ENCODE data around the gene SLC35C1. TPM values are rescaled to one million over a fixed set of nuclear protein-coding genes. Genes with fewer than 3 reads are reported as not detected.
A peak's percentile ranks its signal among the peaks of the same experiment; 100 is the strongest.

Gene SLC35C1
- polyA plus RNA-seq (ENCODE audit: insufficient read length in 12 of 12), result 1 to 10 TPM in 11 of 12 donors, not detected in 1; 5.8 to 9.8 (median 7.7) TPM
- long read RNA-seq, donor 1, full-length matches to known transcripts, result 7 of 31 reads
- long read RNA-seq, donor 1, partial matches to known transcripts, result 24 of 31 reads
- long read RNA-seq, donor 1, other reads (novel, unspliced or antisense), result 0 of 31 reads
- long read RNA-seq, donor 2, full-length matches to known transcripts, result 3 of 3 reads
- long read RNA-seq, donor 2, partial matches to known transcripts, result 0 of 3 reads
- long read RNA-seq, donor 2, other reads (novel, unspliced or antisense), result 0 of 3 reads
- long read RNA-seq, donor 3, full-length matches to known transcripts, result 3 of 3 reads
- long read RNA-seq, donor 3, partial matches to known transcripts, result 0 of 3 reads
- long read RNA-seq, donor 3, other reads (novel, unspliced or antisense), result 0 of 3 reads
- long read RNA-seq, donor 4, full-length matches to known transcripts, result 3 of 3 reads
- long read RNA-seq, donor 4, partial matches to known transcripts, result 0 of 3 reads
- long read RNA-seq, donor 4, other reads (novel, unspliced or antisense), result 0 of 3 reads
- long read RNA-seq, donor 5, result 0 reads
- long read RNA-seq, donor 6, full-length matches to known transcripts, result 2 of 2 reads
- long read RNA-seq, donor 6, partial matches to known transcripts, result 0 of 2 reads
- long read RNA-seq, donor 6, other reads (novel, unspliced or antisense), result 0 of 2 reads
- long read RNA-seq, donor 7, result 0 reads
- long read RNA-seq, donor 8, full-length matches to known transcripts, result 2 of 8 reads
- long read RNA-seq, donor 8, partial matches to known transcripts, result 6 of 8 reads
- long read RNA-seq, donor 8, other reads (novel, unspliced or antisense), result 0 of 8 reads
- long read RNA-seq, donor 9, full-length matches to known transcripts, result 5 of 12 reads
- long read RNA-seq, donor 9, partial matches to known transcripts, result 7 of 12 reads
- long read RNA-seq, donor 9, other reads (novel, unspliced or antisense), result 0 of 12 reads
- long read RNA-seq, donor 10, full-length matches to known transcripts, result 8 of 8 reads
- long read RNA-seq, donor 10, partial matches to known transcripts, result 0 of 8 reads
- long read RNA-seq, donor 10, other reads (novel, unspliced or antisense), result 0 of 8 reads
- long read RNA-seq, donor 11, full-length matches to known transcripts, result 3 of 3 reads
- long read RNA-seq, donor 11, partial matches to known transcripts, result 0 of 3 reads
- long read RNA-seq, donor 11, other reads (novel, unspliced or antisense), result 0 of 3 reads

DNA sequence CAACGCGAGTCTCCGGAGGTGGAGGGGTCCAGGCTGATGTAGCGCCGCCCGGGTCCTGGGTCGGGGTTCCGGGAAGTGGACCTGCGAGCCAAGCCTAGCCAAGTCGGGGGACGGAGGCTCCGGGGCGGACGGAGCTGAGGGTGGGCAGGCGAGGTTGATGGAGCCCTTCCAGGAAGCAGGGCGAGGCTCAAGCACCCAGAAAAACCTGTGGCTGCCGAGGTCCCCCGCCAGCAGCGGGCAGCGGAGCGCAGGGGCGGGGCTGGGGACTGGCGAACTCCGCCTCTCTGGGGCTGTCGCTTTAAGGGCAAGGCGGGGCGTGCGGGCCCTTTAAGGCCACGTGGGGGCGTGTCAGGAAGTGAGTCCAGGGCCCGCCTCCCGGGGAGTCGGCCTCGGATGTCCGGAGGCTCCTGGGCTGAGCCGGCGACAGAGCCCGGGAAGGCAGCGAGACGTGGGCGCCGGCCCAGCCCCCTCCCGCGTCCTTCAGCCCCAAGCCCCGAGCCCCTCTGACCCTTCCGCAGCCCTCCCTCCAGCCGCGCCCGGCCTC, at the start of gene SLC35C1:
TSS of gene SLC35C1 (plus strand) at position 389 of the 544 bp plus-strand sequence. CDS start 653 bp downstream, outside the sequence.
- peak; percentile 95 for DNase-seq

DNA sequence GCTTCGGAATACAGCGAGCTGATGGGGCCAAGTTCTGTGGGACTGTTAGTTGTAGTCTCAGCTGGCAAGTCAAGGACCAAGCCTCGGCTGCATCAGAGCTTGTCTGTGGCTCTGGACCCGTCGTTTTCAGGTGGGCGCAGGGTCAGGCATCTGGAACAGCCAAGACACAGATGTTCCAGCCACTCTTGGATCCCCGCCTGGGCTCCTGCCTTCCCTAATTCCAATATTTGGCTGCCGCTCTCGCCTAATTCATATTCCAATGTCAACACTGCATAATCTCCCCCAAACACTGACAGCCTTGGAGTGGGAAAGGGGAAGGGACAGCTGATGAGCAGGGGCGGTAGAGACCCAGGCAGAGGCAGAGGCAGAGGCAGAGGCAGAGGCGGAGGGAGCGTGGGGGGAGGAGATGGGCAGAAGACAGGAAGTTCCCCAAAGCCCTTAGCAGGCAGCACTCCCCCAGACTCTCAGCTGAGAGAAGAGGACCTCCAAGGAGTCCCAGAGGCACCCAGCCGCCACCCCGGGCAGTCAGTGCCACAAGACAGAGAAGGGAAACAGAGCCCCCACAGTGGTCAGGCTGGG, 49.6 kb upstream of the SLC35C1 start:
- DNase-seq, result peak; percentile 17

DNA sequence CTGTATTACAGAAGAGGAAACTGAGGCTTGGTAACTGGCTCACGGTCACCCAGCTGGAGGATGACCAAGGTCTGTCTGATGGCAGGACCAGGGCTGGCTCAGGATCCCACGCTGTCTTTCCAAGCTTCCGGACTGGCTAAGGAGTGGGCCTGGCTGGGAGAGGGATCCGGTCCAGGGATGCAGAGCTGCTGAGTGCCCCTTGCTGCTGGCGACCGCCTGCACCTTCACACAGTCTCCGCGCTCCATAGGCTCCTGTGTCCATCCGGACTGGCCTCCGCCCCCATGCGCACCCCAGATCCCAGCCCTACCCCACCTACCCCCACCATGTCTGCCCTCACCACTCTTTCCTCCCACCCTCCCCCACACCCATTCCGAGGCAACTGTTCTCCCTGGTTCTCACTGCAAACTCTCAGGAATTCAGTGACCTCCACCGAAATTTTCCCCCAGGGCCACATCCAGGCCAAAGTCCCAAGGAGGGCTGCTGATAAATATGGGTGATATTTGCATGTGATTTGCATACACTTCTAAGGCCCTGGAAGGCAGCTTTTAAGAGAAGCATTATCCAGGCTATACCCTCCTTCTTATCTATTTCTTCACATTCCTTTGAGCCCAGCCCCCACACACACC, 48.5 kb upstream of the SLC35C1 start:
- DNase-seq, result no peak

DNA sequence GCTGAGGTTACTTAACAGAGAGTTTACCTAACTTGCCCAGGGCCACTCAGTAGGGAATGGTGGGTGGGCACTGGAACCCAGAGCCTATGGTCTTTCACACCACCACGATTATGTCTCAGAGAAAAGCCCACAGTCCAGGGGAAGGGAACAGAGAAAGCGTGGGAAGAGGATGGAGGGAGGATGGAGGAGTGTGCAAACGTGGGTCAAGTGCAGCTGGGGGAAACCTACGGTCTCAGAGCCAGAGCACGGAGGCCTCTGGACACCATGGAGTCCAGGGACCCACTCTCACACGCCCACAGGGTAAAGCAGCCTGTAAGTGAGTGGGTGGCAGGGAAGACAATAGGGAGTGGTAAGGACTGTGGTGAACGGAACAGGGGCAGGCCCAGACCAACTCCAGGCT, 47.3 kb upstream of the SLC35C1 start:
- DNase-seq, result no peak

DNA sequence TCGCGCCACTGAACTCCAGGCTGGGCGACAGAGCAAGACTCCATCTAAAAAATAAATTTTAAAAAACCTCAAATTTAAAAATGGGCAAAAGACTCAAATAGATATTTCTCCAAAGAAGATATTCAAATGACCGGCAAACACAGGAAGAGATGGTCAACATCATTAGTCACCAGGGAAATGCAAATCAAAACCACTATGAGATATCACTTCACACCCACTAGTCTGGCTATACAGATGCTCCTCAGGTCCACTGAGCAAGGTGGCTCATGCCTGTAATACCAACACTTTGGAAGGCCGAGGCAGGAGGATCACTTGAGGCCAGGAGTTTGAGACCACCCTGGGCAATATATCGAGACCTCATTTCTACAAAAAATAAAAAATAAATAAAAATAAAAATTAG, 43.3 kb upstream of the SLC35C1 start:
- no peak for DNase-seq

DNA sequence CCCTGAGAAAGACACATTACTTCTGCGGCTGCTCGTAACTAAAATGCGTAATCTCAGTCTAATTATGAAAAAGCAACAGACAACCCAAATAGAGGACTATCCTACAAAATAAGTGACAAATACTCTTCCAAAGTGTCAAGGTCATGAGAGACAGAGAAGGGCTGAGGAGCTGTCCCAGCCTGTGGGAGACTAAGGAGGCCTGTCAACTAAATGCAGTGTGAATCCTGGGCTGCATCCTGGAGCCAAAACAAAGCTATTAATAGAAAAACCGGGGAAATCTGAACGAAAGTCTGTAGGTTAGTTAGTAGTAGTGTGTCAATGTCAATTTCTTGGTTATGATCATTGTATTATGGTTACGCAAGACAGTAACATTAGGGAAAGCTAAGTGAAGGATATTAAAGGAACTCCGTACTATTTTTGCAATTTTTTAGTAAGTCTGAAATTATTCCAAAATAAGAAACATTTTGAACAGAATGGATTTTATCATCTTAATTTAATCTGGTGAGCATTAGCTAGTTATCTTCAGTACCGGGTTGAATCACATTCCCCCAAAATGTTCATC, 39.8 kb upstream of the SLC35C1 start:
- DNase-seq, result no peak

DNA sequence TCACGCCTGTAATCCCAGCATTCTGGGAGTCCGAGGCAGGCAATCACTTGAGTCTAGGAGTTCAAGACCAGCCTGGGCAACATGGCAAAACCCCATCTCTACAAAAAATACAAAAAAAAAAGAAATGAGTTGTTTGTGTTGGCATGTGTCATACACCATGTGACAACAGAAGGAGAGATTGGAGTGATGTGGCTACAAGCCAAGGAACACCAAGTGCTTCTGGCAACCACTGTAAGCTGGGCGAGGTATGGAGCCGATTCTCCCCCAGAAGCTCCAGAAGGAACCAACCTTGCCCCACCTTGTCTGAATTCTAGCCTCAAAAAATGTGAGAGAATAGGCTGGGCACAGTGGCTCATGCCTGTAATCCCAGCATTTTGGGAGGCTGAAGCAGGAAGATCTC, 39.1 kb upstream of the SLC35C1 start:
- no peak for DNase-seq

DNA sequence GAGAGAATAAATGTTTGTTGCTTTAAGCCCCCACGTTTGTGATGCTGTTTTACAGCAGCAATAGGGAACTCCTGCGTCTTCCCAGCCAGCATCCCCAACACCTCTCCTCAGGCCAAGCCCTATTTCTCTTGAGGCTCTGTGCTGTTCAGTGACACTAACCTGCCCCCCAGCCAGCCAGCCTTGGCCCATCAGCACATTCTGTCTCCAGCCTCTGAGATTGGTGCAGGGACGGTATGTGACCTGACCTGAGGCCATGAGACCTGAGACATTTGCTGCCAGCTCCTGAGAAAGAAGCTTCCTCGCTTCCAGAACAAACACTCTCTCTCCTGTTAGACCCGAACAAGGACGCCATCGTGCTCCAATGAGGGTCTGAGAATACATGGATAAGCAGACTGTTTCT, 38.5 kb upstream of the SLC35C1 start:
- DNase-seq, result no peak

DNA sequence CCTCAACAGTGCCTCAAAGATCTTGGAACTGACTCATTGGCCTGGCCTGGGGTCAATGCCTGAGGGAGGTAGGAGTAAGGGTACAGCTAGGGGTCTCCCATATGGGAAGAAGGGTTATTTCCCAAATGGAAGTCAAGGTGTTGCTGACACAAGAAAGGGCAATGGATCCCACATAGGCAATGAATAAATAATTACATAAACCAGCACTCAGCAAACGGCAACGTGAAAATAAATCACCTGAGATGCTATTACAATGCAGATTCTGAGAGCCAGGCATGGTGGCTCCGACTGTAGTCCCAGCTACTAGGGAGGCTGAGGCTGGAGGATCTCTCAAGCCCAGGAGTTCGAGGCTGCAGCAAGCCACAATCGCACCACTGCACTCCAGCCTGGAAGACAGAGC, 36.5 kb upstream of the SLC35C1 start:
- no peak for DNase-seq

DNA sequence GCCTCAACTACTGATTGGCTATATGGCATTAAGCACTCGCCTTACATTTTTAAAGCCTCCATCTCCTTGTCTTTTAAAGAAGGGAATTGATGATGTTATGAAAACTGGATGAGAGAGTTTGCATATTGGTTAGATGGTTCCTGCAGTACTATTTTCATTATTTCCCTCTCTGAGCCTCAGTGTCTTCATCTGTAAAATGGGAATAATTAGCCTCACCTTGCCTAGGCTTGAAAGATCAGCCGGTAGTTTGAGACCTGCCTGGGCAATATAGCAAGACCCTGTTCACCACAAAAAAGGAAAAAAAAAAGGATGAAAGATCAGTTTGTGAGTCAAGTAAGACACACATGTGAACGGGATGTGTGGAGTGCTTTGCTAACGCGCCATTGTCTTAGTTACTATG, 35.0 kb upstream of the SLC35C1 start:
- DNase-seq, result no peak

DNA sequence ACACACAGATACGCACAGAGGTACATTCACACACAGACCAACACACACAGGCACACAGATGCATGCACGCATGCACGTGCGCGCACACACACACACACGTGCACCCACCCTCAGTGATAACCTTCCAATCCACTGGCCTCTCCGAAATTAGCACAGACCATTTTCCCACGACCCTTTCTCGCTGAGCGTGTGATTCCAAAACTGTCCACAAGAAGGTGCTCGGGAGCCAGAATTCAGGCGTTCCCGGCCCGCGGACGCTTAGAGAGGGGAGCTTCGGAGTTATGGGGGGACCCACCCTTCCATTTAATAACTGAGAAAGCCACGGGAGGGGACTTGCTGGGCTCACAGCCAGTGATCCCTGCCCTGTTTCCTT, 33.8 kb upstream of the SLC35C1 start:
- peak; percentile 69 for DNase-seq

DNA sequence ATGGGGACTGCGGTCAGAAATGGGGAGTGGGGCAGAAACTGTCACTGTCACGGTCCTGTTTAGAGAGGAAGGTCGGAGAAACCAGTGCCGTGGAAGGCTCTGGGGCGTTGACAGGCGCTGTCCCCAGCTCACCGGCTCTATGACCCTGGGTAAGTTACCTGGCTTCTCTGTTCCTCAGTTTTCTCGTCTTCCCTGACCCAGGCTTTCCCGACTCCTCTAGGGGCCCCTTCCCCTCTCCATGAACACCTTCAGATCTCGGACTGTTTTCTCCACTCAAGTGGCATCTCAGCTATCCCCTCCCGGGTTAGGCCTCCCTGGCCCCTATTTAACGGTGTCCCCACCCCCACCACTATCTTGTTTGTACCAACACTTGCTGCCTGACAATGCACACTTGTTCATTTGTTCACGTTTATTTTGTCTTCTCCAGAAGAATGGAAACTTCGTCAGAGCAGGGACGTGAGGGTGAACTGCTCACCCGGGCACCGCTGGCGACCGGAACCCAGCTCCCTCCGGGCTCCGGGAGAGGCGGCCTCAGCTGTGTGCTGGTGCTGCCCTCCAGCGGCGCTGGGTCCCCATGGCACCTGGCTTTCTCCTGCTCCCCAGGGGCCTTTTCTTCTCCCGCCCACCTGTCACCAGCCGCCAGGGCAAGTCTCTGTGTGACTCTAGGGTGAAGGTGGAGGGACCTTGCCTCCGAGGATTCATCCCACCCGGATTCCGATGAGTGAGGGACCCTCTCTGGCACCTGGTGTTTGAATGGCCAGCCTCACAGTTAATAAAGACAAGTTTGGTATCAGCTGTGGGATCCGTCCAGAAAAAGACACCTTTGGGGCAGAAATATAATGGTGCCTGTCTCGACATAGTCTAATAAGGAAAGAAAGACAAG, 33.1 kb upstream of the SLC35C1 start:
- DNase-seq, result peak; percentile 68

DNA sequence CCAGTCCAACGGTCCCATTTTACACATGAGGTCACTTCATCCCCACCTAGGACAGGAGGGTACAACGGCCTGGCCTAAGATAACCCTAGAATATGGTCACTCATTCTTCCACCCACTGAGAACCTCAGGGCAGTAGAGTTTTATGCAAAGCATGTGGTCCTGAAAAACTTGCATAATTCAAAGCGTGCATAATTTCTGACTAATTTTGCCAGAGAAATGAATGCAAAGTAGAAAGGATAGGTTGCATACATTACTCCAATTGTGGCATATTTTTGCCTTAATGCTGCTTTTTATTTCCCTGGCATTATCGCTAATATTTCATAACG, 32.5 kb upstream of the SLC35C1 start:
- DNase-seq, result no peak

DNA sequence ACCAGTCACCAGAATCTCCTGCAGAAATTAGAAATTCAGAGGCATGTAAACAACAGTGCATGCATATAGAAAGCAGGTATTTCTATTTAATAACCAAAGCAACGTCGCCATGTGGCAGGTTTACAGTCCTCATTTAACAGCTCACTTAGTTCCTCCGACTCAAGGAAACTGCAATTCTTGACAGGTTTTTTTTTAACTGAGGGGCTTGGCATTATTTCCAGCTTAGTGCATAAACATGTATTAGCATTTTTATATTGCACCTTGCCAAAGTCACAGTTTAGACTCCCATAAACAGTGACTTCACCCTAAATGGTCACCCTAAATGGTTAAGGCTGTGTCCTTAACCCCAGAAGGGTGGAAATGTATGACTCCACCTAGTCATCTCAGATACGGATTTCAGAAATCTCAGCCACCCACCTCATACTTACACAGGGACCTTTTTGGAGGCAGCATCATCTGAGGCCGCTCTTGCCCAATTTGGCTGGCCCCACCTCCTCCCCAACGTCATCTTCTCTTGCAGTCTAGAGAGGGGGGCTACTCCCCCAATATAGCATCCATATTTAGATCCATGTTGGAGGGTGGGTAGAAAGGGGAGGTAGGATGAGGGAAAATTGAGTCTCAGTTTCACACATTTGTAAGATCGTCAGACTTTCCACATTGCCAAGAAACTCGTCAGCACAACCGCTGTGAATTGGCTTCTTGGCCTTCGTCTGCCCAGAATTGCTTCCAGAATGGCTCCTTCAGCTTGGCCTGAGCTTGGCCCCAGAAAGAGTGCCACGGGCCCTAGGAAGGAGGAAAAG, 31.8 kb upstream of the SLC35C1 start:
- DNase-seq, result no peak

DNA sequence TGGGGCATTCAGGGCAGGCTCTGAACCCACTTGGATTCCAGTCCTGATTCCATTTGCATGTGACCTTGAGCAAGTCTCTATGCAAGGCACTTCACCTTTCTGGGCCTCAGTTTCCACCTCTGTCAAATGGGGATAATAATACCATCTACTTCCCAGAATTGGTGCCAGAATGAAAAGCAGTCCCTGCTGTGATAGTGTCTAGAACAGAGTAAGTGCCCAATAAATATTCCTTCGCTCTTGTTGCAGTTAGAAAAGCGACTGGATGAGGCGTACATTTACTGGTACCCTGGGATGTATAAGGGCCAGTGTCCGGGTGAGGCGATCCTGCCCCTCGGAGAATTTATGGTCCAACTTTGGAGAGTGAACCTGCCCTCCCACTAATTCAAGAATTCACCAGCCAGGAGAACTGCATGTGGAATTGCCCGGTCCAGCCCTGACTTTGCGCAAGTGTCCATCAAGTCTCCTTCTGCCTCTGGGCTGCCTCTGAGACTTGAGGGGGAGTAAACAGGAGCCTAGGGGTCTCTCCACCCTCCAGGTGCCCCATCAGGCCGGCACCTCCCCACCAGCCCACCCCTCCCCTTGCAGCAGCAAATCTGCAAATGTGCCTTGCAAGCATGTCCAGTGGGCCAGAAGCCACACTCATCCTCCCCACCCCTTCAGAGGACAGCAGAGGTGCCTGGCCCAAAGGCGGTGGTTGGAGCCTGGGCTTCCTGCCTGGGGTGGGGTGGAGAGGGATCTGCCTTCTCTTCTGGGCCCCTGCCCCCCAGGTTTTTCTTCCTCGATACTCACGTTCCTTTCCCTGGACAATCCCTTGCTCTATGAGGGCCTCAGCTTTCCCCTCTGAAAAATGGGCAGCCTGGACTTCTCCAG, 30.9 kb upstream of the SLC35C1 start:
- DNase-seq, result no peak

DNA sequence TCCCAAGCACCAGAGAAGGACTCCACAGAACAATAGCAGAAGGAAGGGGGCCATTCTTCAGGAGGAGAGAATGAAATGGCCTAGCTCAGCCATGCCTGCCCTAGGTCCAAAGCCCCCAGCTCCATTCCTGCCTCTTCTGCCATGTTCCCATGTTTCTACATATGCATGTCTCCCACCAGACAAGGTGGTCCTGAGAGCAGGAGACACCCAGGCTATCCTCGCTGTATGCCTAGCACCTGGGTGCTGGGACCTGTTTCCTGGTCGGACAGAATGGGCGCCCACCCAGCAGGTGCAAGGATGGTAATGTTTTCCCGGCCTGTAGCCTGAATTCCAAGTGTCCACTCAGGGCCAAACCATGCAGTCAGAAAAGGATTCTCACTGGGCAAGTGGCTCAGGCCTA, 30.2 kb upstream of the SLC35C1 start:
- no peak for DNase-seq

DNA sequence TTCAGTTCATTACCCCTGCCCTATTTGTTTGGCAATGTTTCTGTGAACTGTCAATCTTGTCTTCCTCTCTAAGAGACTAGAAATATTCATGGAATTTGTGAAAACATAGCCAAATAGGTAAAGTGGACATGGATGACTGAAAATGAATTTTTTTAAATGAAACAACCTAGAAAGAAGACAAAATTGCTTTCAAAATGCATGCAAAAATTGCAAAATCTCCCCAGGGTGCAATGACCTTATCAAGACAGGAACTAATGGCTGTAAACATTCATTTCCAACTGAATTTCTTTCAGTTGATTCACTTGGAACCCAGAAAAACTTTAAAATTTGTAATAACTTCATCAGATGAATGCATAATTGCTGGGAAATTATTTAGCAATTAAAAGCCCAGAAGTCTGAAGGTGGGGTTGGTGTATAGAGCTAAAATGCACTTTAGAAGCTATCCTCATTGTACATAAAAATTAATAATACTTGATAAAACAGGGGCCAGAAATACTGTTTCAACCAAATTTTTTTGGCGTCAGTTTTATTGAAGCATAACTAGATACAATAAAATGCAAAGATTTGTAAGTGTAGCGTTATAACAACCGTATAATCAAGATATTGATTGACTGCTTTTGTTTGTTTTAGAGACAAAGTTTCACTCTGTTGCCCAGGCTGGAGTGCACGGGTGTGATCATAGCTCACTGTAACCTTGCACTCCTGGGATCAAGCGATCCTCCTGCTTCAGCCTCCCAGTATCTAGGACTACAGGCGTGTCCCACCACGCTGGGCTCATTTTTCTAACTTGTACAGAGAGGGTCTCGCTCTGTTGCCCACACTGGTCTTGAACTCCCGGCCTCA, 27.6 kb upstream of the SLC35C1 start:
- DNase-seq, result no peak
